Right lobe of liver (tissue), 4 donors: ENCODE measurements around the gene CLCN7.

ENCODE experiments used
- POLR2A ChIP-seq: fragments of 450-650 bp; IDR thresholded peaks from one replicate; pipeline ENCODE4 v1.6.1; 2017; ENCODE audit warnings: antibody characterized with exemption, mild to moderate bottlenecking
- TF ChIP-seq, protein P1 (sequence below), 4 donors: fragments of 200-600 bp in 3 of 4; fragments of 450-650 bp in 1 of 4; IDR thresholded peaks; one replicate each; pipeline versions ENCODE4 v1.5.1 to v1.8.0; 2016 to 2022; ENCODE audit warnings: antibody characterized with exemption in 4 of 4, mild to moderate bottlenecking in 2 of 4
- donor health status: DM: no; HTN: no; CAD: no.
- donor health status: DM: no; HTN: no; CAD: no.
- donor health status: DM: no; HTN: yes; CAD: no.

DNA sequence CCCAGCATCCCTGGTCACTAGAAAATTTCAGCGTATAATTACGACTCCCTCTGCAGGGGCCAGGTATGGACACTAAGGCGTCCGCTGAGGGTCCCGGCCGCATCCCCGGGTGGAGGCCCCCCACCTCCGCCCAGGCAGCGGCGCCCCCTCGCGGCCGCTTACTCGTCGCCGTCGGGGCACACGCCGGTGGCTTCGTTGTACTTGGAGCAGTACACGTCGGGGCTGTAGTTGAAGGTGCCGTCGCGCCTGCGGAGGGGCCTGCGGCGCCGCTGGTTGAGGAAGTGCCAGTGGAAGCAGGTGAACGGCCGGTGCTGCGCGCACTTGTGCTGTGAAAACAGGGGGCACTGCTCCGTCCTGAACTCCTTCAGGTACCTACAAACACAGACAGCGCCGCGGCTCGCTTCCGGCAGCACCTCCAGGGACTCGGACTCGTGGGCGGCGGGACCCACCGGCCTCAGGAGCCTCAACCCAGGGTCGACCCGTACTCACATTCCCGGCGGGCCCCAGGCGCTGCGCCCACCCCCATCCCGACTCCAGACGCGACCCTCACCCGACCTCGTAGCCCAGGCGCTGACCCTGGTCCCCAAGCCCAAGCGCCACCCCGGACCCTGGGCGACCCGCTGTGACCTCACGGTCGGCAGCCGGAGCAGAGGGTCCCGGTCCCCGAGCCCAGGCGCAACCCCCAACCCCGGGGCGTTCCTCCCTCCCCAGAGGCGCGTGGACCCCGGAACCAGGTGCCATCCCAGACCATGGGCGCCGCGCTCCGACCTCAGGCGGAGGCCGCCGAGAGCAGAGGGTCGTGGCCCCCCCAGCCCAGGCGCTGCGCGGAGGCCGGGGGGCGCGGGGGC, 60.9 kb downstream of the CLCN7 start:
- TF ChIP-seq, protein P1, sequence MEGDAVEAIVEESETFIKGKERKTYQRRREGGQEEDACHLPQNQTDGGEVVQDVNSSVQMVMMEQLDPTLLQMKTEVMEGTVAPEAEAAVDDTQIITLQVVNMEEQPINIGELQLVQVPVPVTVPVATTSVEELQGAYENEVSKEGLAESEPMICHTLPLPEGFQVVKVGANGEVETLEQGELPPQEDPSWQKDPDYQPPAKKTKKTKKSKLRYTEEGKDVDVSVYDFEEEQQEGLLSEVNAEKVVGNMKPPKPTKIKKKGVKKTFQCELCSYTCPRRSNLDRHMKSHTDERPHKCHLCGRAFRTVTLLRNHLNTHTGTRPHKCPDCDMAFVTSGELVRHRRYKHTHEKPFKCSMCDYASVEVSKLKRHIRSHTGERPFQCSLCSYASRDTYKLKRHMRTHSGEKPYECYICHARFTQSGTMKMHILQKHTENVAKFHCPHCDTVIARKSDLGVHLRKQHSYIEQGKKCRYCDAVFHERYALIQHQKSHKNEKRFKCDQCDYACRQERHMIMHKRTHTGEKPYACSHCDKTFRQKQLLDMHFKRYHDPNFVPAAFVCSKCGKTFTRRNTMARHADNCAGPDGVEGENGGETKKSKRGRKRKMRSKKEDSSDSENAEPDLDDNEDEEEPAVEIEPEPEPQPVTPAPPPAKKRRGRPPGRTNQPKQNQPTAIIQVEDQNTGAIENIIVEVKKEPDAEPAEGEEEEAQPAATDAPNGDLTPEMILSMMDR (IDR thresholded peaks at IDR 0.05): peak; percentile 46 to 65 (median 57)
- no peak for TF ChIP-seq POLR2A
